ENCODE data around the gene CDC16.
"Not testable (repeated sequence)": the region's sequence is repeated elsewhere in the genome, so short reads cannot be mapped to it uniquely, and the experiment has no call there.

The CDC16 gene

DNA sequence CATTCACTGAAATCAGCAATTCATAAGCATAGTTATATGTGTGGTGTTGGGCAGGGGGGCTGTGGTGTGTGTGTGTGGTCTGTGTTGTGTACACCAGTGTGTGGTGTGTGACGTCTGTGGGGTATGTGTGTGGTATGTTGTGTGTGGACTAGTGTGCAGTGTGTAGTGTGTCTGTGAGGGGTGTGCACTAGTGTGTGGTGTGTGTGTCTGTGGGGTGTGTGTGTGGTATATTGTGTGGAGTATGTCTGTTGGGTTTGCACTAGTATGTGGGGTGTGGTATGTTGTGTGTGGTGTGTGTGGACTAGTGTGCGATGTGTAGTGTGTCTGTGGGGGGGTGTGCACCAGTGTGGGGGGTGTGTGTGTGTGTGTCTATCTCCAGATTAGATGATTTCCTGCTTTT is 7.2 kb upstream of the CDC16 start:
- no peak for DNase-seq (ENCODE audit: low read depth)

DNA sequence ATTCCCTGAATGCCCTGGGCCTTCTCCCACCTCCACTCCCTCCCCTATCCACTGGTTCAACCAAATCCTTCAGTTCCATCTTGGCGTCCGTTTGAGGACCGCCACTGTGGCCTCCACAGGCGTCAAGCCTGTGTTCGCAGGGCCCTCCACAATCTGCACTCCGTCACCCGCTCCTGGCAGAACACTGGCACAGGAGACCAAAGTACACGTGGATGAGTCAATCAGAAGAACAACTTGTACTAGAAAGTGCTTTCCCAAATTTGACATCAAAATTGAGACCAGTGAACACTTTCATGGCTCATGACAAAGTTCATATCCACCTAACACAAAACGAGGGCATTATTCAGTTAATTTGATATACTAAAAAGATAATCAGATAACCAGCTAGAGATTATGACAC is 6.5 kb upstream of the CDC16 start:
- no peak for DNase-seq (ENCODE audit: low read depth)

DNA sequence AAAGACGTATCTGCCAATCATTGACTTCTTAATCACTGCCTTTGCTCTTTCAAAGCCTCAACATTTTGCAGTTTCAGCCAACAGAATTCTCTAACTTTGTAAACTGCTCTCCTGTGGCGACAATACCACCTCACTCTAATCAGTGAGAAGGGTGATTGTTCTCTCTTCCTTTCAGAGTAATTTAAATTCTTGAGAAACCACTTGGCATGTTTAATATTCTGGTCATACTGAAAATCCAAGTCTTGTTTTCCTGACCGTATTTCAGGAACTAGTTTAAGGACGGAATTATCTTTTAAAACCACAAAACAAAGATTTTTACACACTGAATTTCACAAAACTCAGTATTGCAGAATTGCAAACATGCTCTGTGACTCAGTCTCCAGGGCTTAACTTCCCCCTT is 5.2 kb upstream of the CDC16 start:
- DNase-seq (ENCODE audit: low read depth): no peak

DNA sequence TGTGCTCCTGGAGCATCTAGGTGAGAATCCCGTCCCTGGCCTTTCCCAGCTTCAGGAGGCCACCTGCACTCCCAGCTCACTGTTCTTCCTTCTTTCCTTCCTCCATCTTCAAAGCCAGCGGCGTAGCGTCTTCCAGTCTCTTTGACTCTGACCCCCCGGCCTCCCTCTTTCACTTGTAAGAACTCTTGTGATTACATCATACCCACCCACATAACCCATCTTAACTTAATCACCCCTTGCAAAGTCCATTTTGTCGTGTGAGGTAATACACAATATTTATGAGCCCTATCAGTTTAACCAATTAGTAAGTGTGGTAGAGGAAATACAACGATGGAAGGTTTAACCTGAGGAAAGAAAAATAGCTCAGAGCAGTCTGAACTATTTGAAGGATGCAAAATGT is 4.6 kb upstream of the CDC16 start:
- DNase-seq (ENCODE audit: low read depth): no peak

DNA sequence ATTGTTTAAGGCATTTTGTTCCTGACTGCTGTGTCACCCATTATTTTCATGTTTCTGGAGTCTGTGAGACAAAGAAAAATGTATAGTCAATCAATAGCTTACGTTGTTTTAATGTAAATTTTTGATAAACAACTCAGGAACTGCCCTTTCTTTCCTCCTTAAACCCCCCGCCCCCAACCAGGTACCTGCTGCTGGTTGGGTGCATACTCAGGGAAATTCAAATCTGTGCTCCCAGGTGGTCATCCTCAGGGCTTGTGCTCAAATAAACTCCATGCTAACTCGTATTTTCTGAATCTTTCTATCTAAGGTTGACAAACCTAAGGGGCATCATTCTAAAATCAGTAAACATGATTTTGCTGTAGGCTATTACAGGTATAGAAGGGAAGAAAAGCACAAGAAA is 4.1 kb upstream of the CDC16 start:
- DNase-seq (ENCODE audit: low read depth): no peak

DNA sequence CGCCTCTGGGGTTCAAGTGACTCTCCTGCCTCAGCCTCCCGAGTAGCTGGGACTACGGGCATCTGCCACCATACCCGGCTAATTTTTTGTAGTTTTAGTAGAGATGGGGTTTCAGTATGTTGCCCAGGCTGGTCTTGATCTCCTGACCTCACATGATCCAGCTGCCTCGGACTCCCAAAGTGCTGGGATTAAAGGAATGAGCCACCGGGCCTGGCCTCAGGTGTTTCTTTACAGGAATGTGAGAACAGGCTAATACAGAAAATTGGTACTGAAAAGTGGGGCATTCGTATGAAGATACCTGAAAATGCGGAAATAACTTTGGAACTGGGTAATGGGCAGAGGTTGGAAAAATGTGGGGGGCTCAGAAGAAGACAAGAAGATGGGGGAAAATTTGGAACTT is 2.8 kb upstream of the CDC16 start:
- no peak for DNase-seq (ENCODE audit: low read depth)

DNA sequence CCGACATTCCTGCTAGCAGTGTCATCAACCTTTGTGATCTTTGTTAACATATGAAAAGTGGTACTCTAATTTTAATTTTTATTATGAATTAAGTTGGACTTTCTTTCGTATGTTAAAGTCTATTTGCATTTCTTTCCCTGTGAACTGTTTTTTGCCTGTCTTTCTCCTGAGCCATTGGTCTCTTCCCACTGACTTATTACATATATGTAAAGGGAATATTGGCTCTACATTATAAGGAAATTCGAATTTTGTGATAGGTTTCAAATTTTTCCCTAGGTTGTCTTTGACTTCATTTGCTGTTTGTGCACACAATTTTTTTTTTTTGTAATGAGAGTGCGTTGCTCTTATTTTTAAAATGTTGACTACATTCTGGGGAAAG is 442 bp upstream of the CDC16 start:
- no peak for DNase-seq (ENCODE audit: low read depth)

DNA sequence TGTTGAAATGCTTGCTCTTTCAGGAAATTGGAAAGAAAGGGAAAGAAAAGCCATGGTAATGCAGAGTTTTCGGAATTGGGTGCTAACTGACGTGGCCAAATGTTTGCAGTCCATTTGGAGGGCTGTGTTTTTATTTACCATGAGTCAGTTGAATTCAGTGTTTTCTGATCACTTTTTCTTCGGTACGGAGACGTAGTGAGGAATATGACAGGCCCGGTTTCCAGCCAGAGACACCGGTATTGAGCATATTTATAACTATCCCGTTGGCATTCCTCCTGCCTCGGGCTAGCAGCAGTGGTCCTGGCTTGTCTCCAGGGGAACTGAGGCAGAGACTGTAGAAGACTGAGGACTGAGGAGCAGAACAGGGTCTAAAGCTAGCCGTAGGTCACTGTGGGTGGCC is 1.0 kb downstream of the CDC16 start:
- no peak for DNase-seq (ENCODE audit: low read depth)

DNA sequence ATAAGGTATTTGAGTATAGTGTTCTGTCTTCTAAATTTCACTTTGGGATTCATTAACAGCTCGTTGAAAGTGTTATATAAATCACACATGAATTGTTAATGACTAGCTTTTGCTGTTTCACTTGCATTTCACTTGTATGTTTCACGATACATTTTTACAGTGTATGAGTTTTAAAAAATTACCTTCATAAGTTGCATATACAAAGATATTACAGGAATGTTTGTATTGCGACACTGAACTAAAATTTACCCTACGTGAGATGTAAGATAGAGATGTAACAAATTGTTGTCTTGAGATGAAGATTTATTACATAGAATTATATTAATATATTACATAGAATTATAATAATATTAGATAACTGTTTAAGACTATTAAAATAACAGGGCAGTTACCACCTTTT is 1.5 kb downstream of the CDC16 start:
- DNase-seq (ENCODE audit: low read depth): no peak

DNA sequence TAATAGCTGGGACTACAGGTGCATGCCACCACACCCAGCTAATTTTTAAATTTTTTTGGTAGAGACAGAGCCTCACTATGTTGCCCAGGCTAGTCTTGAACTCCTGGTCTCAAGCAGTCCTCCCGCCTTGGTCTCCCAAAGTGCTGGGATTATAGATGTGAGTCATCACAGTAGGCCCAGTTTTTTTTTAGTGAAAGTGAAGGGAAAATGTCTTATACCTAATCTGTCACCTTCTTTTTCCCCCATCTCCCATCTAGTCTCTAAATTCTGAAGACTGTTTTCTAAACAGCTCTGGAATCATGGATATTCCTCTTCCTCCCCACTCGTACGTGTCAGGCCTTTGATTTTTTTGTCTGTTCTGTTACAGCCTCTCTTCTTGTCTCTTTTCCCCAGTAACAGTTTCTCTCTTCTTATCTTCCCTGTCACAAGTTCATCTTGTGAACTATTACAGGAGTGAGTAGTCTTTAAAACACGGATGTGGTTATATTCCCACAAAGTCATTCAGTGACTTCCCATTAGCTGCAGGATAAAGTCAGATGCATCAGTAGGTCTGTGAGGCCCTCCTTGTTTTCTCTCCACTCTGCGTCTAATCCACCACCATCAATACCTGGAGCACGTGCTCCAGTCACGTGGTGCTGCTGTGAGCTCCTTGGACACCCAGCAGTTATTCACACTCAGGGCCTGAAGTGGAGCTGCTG is 2.9 kb downstream of the CDC16 start:
- DNase-seq (ENCODE audit: low read depth): no peak

DNA sequence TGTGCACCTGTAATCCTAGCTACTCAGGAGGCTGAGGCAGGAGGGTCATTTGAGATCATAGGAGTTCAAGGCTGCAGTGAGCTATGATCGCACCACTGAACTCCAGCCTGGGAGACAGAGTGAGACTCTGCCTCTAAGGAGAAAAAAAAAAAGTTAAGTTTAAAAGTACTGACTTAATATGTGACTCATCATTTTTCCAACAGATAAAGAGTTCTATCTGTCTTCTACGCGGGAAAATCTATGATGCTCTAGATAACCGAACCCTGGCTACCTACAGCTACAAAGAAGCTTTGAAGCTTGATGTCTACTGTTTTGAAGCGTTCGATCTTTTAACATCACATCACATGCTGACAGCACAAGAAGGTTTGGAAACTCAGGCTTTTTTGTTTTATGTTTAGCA is 7.2 kb downstream of the CDC16 start:
- no peak for DNase-seq (ENCODE audit: low read depth)

DNA sequence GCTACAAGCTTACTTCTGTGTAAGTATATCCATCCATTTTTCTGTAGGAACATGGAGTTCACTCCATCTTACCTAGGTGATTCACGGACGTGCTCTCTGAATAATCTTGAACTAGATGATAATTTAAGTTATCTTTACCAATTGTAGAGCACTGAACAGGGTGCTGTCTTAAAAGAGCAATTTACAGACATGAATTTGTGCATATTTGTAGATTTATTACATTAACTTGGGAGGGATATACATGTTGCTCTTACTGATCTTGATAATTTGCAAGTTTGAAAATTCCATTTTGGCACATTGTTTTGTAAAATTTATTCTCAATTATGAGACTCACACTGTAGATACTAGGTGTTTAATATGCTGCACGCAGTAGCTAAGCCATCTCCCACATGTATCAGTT is 9.3 kb downstream of the CDC16 start:
- no peak for DNase-seq (ENCODE audit: low read depth)

DNA sequence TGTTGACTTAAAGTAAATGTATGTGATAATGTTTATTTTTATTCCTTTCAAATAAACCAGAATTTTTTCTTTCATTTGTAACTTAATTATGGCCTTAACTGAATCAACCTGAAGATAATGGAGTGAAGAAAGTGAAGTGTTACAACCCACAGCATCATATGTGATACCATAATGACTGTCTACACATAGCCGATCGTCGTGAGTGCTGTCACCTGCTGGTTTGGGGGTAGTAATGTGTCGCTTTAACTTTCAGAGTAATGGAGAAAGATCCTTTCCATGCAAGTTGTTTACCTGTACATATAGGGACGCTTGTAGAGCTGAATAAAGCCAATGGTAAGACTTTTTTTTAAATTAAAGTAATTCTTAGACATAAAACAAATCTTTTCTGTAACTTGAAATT is 9.9 kb downstream of the CDC16 start:
- no peak for DNase-seq (ENCODE audit: low read depth)

DNA sequence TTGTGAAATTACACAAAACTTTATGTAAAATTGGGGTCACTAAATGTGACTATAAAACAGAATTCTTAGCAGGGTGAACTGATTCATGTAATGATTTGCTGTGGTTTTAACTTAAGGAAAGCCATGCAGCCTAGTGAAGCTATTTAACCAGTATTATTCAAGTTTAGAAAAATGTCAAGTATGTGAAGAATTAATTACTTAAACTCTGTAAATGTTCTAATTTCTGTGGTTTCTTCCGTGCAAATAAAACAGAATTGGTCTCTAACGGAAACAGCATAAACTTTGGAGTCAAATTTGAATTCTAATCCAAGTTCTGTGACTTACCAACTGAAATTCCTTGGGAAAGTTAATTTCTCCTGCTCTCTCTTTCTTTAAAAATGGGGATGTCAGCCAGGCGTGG is 13.3 kb downstream of the CDC16 start:
- no peak for DNase-seq (ENCODE audit: low read depth)

DNA sequence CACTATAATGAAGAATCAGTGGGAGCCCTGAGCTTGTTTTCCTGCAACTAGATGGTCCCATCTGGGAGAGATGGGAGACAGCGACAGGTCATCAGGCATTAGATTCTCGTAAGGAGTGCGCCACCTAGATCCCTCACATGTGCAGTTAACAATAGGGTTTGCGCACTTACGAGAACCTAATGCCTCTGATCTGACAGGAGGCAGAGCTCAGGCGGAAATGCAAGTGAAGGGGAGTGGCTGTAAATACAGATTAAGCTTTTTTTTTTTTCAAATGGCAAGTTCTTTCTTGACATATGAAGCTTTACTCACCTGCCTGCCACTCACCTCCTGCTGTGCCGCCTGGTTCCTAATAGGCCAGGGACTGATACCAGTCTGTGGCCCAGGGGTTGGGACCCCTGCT is 14.4 kb downstream of the CDC16 start:
- no peak for DNase-seq (ENCODE audit: low read depth)

DNA sequence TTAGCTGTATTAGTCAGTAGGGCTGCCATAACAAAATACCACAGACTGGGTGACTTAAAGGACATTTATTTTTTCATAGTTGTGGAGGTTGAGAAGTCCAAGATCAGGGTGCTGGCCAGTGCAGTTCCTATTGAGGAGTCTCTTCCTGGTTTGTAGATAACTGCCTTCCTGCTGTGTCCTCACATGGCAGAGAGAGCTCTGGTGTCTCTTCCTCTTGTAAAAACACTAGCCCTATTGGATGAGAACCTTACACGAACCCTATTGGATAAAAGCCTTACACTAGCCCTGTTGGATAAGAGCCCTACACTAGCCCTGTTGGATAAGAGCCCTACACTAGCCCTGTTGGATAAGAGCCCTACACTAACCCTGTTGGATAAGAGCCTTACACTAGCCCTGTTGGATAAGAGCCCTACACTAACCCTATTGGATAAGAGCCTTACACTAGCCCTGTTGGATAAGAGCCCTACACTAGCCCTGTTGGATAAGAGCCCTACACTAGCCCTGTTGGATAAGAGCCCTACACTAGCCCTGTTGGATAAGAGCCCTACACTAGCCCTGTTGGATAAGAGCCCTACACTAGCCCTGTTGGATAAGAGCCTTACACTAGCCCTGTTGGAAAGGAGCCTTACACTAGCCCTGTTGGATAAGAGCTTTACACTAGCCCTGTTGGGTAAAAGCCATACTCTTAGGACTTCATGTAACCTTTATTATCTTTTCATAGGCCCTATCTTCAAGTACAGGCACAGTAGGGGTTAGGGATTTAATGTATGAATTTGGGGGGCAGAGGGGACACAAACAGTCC is 17.1 kb downstream of the CDC16 start:
- DNase-seq (ENCODE audit: low read depth): not testable (repeated sequence)

DNA sequence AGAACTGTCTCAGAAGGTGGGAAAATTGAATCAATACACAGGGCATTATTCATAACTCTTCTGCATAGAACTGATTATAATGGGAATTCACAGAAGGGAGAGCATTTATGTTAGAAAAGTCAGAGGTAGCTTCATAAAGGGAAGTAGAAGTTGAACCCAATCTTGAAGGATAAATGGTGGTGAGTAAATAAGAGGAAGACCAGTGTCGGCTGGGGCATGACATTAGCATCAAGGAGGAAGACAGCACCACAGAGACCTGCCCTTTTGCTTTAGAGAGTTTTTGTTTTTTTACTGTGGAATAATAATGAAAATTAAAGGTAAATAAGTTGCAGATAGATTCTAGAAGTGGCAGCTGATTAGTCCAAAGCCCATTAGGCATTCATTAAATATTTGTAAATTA is 21.9 kb downstream of the CDC16 start:
- no peak for DNase-seq (ENCODE audit: low read depth)

DNA sequence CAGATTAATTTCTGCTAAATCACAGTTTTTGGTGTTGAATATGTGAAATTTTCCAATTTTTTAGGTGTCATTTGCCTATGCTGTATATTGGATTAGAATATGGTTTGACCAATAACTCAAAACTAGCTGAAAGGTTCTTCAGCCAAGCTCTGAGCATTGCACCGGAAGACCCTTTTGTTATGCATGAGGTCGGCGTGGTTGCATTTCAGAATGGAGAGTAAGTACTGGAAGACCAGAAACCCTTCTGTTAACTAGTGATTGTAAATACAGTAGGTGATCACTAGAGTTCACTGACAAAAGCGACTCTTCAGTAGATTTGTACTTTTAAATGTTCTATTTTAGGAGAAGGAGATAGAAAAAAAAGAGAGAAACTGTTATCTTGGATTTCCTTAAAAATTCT is 22.3 kb downstream of the CDC16 start:
- DNase-seq (ENCODE audit: low read depth): no peak

DNA sequence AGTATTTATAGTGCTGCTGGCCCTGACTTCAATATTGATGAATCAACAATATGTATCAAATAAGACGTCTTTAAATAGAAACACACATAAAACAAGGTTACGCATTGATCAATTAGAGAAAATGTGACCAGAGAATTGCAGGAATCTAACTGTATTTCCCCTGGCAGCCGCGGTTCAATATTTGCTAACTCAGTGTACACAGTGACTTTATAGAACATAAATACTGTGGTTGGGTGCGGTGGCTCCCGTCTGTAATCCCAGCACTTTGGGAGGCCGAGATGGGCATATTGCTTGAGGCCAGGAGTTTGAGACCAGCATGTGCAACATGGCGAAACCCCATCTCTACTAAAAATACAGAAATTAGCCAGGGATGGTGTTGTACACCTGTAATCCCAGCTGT is 23.9 kb downstream of the CDC16 start:
- DNase-seq (ENCODE audit: low read depth): no peak

DNA sequence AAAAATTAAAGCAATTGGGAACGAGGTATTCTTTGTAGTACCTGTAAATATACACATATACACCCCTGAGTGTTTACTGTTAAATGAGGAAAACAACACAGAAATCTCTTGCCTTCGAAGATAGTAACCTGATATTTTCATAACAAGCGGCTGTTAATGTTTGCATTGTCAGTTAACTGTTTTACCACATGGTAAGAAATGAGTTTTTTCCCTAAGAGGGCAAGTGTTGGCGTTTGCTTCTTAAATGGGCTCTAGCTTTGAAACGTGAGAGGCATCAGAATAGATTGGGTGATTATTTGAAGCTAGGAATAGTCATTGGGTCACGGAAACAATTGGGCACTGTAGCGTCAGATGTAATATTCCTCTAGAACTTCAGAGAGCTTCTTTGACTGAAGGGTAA is 24.7 kb downstream of the CDC16 start:
- DNase-seq (ENCODE audit: low read depth): no peak

DNA sequence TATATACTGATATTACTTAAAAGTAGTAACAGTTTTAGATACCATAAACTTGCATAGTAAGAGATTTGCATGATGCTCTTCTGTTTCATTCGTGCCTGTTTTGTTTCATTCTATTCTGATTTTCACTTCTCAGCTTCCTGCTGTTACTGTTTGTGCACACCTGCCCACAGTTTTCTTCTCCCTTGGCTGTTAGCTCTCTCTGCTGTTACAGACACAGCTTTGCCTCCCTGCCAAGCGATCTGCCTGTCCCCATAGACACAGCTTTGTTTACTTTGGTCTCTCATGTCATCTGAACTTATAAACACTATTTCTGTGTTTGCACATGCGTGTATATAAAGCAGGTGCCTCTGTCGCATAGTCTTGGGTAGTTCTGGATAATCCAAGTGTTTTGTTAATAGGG is 25.3 kb downstream of the CDC16 start:
- DNase-seq (ENCODE audit: low read depth): no peak

DNA sequence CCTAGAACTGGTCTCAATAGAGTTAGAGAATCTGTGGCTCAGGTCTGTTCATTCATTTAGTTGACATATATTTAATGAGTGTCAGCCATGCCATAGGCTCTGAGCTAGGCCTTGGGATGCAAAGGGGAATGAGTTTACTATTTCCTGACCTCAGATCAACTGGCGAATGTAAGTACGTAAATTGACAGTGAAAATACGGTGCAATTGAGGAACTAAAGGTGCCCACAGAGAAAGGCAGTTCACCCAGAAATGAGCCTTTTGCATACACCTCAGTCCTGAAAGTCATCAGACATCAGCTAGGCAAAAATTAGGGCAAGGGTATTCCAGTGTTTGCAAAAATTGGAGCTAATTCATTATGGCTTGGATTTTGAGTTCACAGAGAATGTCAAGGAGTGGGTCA is 26.1 kb downstream of the CDC16 start:
- no peak for DNase-seq (ENCODE audit: low read depth)

DNA sequence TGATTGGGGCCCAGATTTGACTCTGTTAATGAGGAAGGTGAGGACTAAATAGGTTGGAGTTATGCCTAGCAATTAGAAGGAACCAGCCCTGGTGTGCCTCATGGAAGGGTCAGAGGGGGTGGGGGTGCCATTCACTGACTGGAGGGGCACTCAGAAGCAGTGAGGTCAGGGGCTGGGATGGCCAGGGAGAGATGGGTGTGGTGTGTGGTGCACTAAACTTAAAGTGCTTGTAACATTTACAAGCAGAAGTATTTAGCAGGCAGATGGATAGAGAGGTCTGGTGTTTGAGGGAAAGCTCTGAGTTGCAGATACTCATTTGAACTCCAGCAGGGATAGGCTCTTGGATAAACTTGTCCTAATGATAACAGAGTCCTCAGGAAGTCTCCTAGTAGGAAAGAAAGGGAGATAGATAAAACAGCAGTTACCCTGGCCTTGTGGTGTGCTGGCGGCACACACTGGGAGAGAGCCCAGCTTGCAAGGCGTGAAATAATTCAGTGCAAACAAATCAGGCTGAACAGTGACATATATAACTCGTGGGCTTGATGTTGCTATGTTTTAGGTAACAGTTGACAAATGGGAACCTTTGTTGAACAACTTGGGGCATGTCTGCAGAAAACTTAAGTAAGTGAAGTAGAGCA is 26.8 kb downstream of the CDC16 start:
- DNase-seq (ENCODE audit: low read depth): no peak

DNA sequence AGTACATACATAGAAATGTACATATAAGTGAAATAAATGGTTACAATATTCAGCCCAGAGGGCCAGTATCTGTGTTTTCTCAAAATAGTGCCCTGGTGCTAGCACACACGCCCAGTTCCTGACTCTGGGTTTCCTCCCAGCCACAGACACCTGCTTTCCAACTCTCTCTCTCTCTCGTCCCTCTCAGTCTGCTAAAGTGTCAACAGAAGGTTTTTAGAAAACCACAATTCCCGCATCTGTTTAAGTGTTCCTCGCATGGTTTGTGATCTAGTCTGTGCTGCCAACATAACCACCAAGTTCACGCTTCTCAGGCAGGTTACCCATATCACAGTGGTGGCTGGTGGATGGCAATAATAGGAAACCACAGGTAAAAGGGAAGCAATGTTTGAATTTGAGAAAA is 28.9 kb downstream of the CDC16 start:
- DNase-seq (ENCODE audit: low read depth): no peak

Measured in activated T-cell treated with anti-CD3 and anti-CD28 coated beads for 1 hour (primary cell).